Pancreas (tissue), 10 donors: ENCODE measurements around the gene SP6. TPM values are rescaled to one million over a fixed set of nuclear protein-coding genes. Genes with fewer than 3 reads are reported as not detected.

Experiments used
- ATAC-seq, 4 donors: fragments of 200-7000 bp; cut with Tn5 transposase; one replicate each; pipeline versions ENCODE4 v1.8.0 to v1.9.1; 2020; ENCODE audit warnings: mild to moderate bottlenecking in 4 of 4, moderate library complexity in 4 of 4
- DNase-seq, 6 donors: peaks; one replicate each; pipeline ENCODE4 v3.0.0-alpha.2; 2020
- FAIRE-seq: peaks from 2 replicates; lab custom pipeline; 2012; peaks lifted over from hg19 to GRCh38; lab: Jason Lieb, UNC
- H3K27ac ChIP-seq, 4 donors: fragments of 200-600 bp; sonication (generic); 1 replicate in 3 of 4; 2 replicates in 1 of 4; pipeline versions ENCODE4 v1.5.0 to v1.8.0; 2020
- H3K27me3 ChIP-seq, 4 donors: fragments of 200-600 bp; one replicate each; pipeline ENCODE4 v1.8.0; 2021
- H3K36me3 ChIP-seq, 3 donors: fragments of 200-600 bp; sonication (generic) in 1 of 3; one replicate each; pipeline versions ENCODE4 v1.5.0 to v1.8.0; 2020 to 2021
- H3K4me1 ChIP-seq, 3 donors: fragments of 200-600 bp; one replicate each; pipeline ENCODE4 v1.8.0; 2021
- H3K4me3 ChIP-seq, 4 donors: fragments of 200-600 bp; sonication (generic) in 2 of 4; one replicate each; pipeline versions ENCODE4 v1.5.0 to v1.8.0; 2020 to 2021
- H3K9me3 ChIP-seq, 4 donors: fragments of 200-600 bp; one replicate each; pipeline ENCODE4 v1.8.0; 2021
- CTCF ChIP-seq, 4 donors: fragments of 200-600 bp; sonication (generic) in 3 of 4; IDR thresholded peaks; one replicate each; pipeline versions ENCODE4 v1.5.0 to v1.8.0; 2021; ENCODE audit warnings: antibody characterized with exemption in 4 of 4
- WGBS, 2 donors: extraction: QIAGEN DNeasy Blood & Tissue Kit; methylation state at CpG; one replicate each; pipeline ENCODE4 v1.1.7; 2013; 5-methylcytosine and 5-hydroxymethylcytosine counted together
- intact Hi-C, 3 donors: fragments of 100-400 bp; cut with DNase I; formaldehyde crosslinking; loops; one replicate each; pipeline versions ENCODE4 v1.11.1 to v1.14.2; 2022
- polyA plus RNA-seq, 2 donors: library from polyadenylated mRNA; stranded (reverse); fragments of 200-250 nt; gene quantifications; one replicate each; pipeline ENCODE4 v1.2.3, GENCODE V29; 2013
- total RNA-seq, 6 donors: library from RNA; stranded (reverse); fragmentation: NEBNext Ultra II Directional in 4 of 6; extraction: Animal tissue kit (Norgen Biotek cat#: 25700) in 4 of 6; gene quantifications; one replicate each; pipeline versions ENCODE4 v1.2.1 to v1.2.4, GENCODE V29; 2021 to 2023
- donor health status: healthy with polysubstance abuse.
- donor health status: DM: no; HTN: no; CAD: no; lungs with moderate emphysema.
- donor health status: DM: no; HTN: no; CAD: no.
- donor health status: control.
- donor health status: control.
- donor health status: Bipolar disorder and iron deficiency.
- donor health status: DM: yes; HTN: yes; CAD: no.
- donor health status: DM: no; HTN: no; CAD: no.
- donor health status: DM: no; HTN: no; CAD: no.
- donor health status: DM: yes; HTN: yes; CAD: no.

SP6 gene
- total and polyA plus RNA-seq, 8 donors, result 0.12 to 0.56 (median 0.22) TPM

DNA sequence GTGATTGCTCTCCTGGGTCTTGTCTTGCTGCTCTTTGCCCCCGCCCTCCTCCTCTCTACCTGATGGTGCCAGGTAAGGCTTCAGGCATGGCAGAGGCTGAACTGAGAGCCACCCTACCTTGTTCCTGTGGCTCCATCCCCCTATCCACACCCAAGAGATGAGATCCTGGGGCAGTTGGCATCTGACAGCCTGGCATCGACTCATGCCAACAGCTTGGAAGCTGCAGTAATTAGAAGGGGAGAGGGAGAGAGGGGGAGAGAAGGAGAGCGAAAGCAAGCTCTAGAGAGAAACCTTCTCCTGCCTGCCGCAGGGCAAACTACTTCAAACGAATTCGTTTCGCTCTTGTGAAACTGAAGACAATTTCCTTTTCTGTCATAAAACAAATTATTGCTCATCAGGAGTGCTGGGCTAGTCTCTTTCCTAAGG is 13.8 kb upstream of the SP6 start:
- DNase-seq (no peak), ATAC-seq (no peak), FAIRE-seq (no peak)
- WGBS, 2 donors, result 52 to 60% methylated on average over 7 of the region's 7 CpGs
- H3K4me3 ChIP-seq, result no peak overlapping the region
- no peaks in the 10 kb centered on the region for H3K4me1 ChIP-seq
- H3K27ac ChIP-seq, result no peak overlapping the region
- H3K9me3 ChIP-seq, result no peaks in the 10 kb centered on the region
- H3K27me3 ChIP-seq, result no peaks in the 10 kb centered on the region
- TF ChIP-seq CTCF (IDR thresholded peaks at IDR 0.05), result no peak
- intact Hi-C loops, result no loop called here
- H3K36me3 ChIP-seq, result no peaks in the 10 kb centered on the region

GRCh38 chr17:47862621-47863440 is 11.9 kb upstream of the SP6 start:
- 53 to 73% methylated on average over 7 of the region's 7 CpGs for WGBS, 2 donors
- H3K27ac ChIP-seq, result no peak overlapping the region
- no peaks in the 10 kb centered on the region for H3K27me3 ChIP-seq
- no peaks in the 10 kb centered on the region for H3K4me1 ChIP-seq
- FAIRE-seq (no peak), ATAC-seq (peak in 2 of 4 donors; percentile 14 to 35), DNase-seq (no peak)
- no peak overlapping the region for H3K4me3 ChIP-seq
- H3K9me3 ChIP-seq, result no peaks in the 10 kb centered on the region
- intact Hi-C loops, result no loop called here
- H3K36me3 ChIP-seq, result no peaks in the 10 kb centered on the region
- no peak for TF ChIP-seq CTCF (IDR thresholded peaks at IDR 0.05)

GRCh38 chr17:47860386-47860785 is 9.4 kb upstream of the SP6 start:
- Histone ChIP-seq H3K27me3 (no peaks in the 10 kb centered on the region), H3K36me3 (no peaks in the 10 kb centered on the region), H3K4me3 (no peak overlapping the region), H3K9me3 (no peaks in the 10 kb centered on the region), H3K4me1 (no peaks in the 10 kb centered on the region), H3K27ac (no peak overlapping the region)
- 82% methylated on average over 5 of the region's 5 CpGs for WGBS, 2 donors
- intact Hi-C loops, result no loop called here
- ATAC-seq (no peak), FAIRE-seq (no peak), DNase-seq (no peak)
- TF ChIP-seq CTCF (IDR thresholded peaks at IDR 0.05), result no peak

- no peak for FAIRE-seq
- Histone ChIP-seq H3K9me3 (no peaks in the 10 kb centered on the region), H3K27me3 (peaks cover 0 to 16% (median 5%) of the 10 kb centered on the region in 4 donors), H3K36me3 (no peaks in the 10 kb centered on the region), H3K4me3 (no peak overlapping the region), H3K27ac (no peak overlapping the region), H3K4me1 (no peaks in the 10 kb centered on the region)
- intact Hi-C loops, result no loop called here
- ATAC-seq, result no peak
- TF ChIP-seq CTCF (IDR thresholded peaks at IDR 0.05), result no peak
- WGBS, 2 donors, result 87 to 91% methylated on average over 15 to 16 of the region's 16 CpGs
- DNase-seq, result no peak
Observed at GRCh38 chr17:47857551-47858455, 6.8 kb upstream of the SP6 start.
